KG1 (cell line): ENCODE measurements around the gene MAGI1.
"Not testable (repeated sequence)": the region's sequence is repeated elsewhere in the genome, so short reads cannot be mapped to it uniquely, and the experiment has no call there.

Experiments used
- DNase-seq: peaks from one replicate; lab custom pipeline; 2025; lab: John Stamatoyannopoulos, UW

Gene MAGI1

GRCh38 chr3:65591313-65591712, 447.4 kb downstream of the MAGI1 start:
- no peak for DNase-seq

GRCh38 chr3:65588884-65589283, 449.8 kb downstream of the MAGI1 start:
- DNase-seq: no peak

DNA sequence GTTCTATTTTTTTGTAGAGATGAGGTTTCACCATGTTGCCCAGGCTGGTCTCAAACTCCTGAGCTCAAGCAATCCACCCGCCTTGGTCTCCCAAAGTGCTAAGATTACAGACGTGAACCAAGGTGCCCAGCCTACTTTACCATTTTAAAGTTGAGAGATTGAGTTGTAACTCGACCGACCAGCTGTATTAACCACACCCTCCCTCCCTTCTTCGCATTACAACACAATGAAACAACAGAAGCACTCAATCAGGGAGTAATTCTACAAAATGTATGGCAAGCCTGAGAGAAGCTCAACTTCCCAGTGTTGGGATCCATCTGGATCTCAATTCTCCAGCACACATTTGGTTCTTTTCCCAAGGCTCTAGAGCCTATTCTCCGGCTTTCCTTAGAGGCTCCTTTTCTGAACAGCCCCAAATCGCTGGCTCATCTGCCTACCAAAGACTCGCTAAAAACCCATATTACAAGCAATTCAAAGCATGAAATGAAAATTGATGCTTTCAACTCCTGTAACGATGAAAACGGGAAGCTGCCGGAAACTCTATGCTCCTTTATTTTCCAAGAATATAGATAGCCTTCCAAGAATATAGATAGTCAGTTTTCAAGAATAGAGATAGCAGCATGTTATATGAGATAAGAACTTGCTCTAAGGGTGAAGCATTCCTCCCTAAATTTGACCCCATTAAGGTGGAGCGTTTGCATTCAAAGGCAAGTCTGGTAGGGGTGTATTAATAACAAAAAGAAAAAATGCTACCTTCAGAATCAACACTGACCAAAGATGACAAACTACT, 450.9 kb downstream of the MAGI1 start:
- DNase-seq: no peak

GRCh38 chr3:65584913-65585312, 453.8 kb downstream of the MAGI1 start:
- no peak for DNase-seq

DNA sequence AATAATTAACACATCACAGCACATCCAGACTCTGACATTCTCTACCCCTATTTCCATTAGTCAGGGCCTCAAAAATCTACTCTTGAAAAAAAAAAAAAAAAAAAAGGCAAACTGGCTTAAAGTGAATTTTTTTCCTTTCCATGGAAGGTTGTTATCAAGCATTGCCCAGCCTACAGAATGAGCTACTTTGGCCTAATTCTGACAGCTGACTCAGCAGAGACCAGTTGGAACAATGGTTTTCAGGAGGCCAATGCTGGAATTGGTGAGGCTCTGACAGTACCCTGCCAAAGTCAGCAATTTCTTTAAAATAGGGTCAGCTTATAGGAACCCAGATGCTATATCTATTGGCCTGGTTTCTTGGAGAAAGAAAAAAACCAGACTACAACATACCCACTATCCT, 454.7 kb downstream of the MAGI1 start:
- no peak for DNase-seq

DNA sequence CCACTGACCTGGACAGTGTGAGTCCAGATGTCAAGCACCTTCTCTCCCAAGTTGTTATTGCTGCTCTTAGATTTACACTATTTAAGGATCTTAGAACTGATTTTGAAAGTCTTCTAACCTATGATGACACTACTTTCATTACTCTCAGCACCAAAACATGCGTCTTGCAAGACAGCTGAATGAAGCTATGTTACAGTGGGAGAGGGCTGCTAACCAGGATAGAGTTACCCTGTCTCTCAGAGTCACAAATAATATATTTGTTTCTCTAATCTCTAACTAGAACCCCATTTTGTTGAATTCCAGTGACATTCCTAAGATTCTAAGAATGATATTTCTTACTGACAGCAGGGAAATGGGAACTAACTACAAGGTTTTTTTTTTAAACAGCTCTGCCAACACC, 455.5 kb downstream of the MAGI1 start:
- no peak for DNase-seq

DNA sequence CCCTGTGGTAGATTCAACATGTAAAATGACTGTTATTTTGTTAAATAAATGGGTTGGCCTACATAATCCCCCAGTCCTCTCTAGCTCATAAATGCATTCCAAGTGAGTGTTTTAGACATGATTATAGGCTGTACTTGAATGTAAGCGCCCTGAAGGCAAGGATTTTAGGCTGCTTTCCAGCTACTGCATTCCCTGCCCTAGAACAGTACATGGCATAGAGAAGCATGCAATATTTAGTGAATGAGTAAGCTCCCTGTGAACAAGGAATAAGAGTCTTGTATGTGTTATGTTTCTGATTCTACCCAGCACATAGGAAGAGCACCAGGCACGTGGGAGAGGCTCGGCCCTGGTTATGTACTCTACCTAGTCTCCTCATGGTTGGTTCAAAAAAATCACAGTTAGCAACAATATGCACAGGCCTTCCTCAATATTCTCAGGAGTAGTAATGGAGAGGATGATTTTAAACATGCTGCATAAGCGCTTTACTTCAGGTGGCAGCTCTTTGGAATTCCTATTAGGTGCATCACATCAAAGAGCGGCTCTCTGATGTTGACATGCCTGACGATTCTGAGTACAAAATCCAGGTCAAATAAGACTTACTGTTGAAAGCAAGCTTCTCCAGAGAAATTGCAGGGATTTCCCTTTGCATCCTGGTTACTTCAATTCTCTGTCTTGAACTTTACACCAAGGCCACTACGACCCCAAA, 456.6 kb downstream of the MAGI1 start:
- no peak for DNase-seq

DNA sequence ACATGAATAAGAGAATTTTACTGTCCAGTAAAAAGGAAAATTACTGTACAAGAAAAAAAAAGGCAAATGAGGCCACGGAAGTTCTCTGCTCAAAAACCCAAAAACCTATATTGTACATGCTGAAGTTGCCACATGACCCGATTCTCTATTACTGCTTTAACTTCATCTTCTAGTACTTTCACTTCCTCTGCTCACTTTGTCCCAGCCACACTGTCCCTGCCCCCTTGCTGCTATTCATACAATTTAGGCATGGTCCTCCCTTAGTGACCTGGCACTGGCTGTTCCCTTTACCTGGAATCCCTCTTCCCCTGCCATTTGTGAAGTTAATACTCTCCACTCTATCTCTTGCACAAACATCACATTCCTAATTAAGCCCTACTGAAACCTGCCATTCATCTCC, 457.4 kb downstream of the MAGI1 start:
- no peak for DNase-seq

GRCh38 chr3:65578861-65579260, 459.9 kb downstream of the MAGI1 start:
- no peak for DNase-seq

DNA sequence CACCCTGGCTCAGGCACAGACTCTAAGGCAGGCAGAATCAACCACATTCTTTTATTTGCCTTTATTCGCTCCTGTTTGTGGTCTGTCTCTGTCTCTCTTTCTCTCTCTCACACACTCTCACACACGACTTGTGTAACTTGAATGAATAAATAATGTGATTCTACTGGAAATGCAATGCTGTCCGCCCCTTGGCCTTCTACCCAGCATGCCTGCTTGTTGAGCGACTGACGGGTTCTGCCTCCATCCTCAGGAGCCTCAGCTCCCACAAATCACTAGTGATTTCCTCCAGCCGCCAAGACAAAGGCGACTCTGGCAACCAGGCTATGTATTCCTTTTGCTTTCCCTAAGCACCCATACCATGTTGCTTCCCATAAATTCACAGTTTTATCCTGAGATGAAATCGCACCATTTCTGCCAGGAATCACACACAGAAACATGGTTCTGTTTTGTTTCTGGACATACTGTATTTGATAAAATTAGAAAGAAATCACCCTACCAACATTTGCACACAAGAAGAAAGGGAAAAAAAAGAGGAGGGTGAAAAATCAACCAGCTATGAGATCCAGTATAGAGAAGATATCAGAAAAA, 460.8 kb downstream of the MAGI1 start:
- DNase-seq: no peak

DNA sequence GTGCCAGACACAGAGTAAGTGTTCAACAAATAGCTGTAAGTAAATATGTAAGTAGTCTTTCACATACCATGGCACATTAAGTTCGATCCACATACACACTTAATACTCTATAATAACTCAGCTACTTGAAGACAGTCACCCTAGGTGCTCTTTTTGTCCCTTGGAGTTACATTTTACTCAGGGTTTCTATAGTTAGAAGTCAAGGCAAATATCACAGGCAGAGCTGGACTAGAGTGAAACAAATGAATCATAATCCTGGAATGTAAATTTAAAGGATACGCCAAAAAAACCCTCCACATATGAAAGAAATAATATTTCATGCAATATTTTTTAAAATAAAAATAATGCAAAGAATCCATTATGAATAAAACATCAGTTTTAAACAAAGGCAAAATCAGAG, 461.8 kb downstream of the MAGI1 start:
- DNase-seq: no peak

- no peak for DNase-seq
Measured at GRCh38 chr3:65576228-65576627, 462.5 kb downstream of the MAGI1 start.

- no peak for DNase-seq
Measured at GRCh38 chr3:65575376-65575840, 463.3 kb downstream of the MAGI1 start.

GRCh38 chr3:65573548-65574116, 465.1 kb downstream of the MAGI1 start:
- no peak for DNase-seq

DNA sequence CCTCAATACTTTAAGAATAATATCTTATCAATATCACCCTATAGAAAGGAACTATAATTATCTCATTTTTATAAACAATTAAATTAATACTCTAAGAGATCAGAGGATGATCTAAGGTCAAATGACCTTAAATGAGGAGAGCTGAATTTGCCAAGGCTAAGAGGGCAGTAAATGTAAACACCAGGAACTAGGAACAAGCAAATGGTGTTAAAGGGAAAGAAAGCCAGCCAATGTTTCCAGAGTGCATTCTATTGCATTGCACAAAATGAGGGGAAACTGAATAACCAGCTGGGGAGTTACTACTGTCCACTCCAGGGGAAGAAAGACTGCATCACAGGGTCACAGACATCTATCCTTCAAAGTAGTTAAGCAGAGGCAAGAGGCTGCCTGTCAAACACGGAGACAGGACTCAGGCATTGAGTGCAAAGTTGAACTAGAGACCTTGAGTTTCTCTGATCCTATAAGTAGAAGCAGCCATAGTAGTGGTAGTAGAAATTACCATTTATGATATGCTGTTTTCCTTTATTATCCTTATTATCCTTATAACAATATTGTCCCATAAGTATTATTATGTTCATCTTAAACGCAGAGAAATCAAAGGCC, 466.4 kb downstream of the MAGI1 start:
- no peak for DNase-seq

DNA sequence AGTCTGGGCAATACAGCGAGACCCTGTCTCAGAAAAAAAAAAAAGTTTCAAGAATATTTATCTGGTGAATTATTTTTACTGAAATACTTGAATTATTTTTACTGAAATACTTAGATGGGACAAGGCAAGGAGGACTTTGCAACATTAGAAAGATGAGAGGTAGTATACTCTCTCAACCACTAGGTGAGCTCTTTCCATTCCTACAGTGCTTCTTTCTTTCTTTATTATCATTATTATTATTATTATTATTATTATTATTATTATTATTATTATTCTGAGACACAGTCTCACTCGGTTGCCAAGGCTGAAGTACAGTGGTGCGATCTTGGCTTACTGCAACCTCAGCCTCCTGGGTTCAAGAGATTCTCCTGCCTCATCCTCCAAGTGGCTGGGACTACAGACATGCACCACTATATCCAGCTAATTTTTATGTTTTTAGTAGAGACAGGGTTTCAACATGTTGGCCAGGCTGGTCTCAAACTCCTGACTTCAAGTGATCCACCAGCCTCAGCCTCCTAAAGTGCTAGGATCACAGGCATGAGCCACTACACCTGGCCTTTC, 468.8 kb downstream of the MAGI1 start:
- no peak for DNase-seq

DNA sequence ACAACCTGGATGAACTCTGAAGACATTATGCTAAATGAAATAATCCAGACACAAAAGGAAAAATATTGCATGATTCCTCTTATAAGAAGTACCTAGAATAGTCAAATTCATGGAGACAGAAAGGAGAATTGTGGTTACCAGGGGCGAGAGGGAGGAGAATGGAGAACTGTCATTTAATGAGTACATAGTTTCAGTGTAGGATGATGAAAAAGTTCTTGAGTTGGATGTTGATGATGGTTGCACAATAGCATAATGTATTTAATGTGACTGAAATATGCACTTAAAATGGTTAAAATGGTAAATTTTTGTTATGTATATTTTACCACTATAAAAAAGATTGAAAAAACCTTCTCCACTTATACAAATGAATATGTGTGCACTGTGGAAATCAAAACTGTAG, 469.6 kb downstream of the MAGI1 start:
- no peak for DNase-seq

DNA sequence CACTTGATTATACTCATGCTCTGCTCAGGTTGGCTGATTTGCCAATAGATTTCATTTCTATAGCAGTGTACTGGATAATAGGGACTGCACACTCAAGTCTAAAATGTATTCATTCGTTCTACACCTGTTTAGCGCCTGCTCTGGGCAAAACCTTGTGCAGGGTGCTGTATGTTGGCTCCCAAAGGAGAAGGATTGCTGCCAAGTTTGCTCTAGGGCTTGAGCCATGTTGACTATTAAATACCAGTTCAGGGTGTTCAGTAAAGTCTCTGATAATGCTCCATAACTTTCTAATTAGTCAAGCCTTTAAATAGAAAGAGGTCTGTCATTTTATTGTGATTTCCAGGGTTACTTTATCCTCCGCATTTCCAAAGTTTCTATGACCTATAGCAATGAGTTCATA, 470.2 kb downstream of the MAGI1 start:
- no peak for DNase-seq

DNA sequence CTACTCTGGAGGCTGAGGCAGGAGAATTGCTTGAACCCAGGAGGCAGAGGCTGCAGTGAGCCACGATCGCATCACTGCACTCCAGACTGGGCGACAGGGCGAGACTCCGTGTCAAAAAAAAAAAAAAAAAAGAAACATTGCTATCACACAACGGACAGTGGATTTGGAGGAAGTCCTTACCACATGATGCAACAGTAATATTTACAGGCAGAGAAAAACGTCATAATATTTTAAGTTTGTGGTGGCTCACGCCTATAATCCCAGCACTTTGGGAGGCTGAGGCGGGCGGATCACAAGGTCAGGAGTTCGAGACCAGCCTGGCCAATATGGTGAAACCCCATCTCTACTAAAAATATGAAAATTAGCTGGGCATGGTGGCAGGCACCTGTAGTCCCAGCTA, 473.0 kb downstream of the MAGI1 start:
- DNase-seq: not testable (repeated sequence)

DNA sequence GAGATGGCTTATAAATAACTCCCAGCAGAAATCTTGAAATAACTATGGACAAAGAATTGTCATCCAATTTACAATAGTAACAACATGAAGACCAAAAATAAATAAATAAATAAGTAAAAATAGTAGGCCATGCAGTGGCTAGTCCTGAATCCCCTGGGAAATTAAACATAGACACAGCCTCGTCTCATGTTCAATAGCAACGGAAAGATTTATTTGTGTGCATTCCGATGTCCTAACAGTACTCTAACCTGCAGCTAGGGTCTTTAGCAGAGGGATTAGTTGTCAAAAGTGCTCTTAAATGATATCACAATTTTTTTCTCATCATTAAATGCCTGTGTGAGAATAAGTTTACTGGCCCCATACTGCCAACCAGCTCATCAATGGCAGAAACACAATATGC, 474.2 kb downstream of the MAGI1 start:
- DNase-seq: no peak

DNA sequence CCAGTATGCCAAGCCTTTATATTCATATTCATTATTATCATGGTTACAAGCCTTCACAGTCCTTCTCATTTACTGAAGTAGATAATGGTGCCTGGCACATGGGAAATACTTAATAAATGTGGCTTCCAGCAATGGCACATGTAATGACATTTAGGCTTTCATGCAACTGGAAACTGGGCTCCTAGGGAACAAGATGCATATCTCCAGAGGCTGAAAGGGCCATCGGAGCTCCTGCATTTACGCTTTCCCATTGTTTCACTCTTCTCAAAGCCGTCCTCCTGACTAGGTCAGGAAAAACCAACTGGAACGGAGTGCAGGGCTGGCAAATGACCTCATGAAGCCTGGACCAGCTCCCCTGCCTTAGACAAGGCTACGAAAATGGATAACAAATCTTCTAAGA, 474.9 kb downstream of the MAGI1 start:
- DNase-seq: no peak

DNA sequence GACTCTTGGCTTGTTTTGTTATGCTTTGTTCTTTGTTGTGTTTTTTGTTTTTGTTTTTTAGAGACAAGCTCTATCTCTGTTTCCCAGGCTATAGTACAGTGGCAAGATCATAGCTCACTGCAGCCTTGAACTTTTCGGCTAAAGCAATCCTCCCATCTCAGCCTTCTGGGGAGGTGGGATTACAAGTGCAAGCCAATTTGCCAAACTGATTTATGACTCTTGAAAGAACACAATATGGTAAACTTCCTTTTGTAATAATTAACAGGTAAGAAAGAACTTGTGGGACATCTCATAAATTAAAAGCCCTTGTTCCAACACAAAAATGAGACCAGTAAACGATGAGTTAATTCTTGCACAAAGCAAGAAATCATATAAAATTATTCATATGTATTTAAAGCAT, 476.3 kb downstream of the MAGI1 start:
- DNase-seq: no peak
